ENCODE data around the gene PACRG. TPM values are rescaled to one million over a fixed set of nuclear protein-coding genes. Genes with fewer than 3 reads are reported as not detected.

The PACRG gene
- total and polyA plus RNA-seq, 2 of the 4 experiments (the other 2 are of a cell fraction) = not detected

DNA sequence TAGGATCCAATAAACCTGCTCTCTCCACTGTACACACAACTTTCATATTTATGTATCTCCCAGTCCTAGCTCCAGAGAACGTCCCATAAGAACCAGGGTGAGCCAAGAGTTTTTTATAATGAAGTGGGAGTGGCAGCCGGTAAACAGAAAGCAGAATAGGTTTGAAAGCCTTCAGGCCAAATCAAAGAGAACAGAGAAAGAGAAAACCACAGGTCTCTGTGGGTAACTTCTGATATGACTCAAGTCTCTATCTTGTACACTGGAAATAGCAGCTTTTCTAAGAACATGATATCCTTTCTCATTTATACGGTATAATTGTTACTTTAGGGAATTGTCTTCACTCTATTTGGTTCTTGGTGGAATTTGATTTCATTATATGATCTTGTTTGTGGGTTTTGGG, 273.6 kb downstream of the PACRG start:
- ChIA-PET POLR2A (ENCODE audit: unreplicated experiment) (no interaction called here), CTCF (no interaction called here)
- no peak for TF ChIP-seq RCOR1 (IDR thresholded peaks at IDR 0.05; ENCODE audit: insufficient replicate concordance, low read length)
- TF ChIP-seq SMC3 (IDR thresholded peaks at IDR 0.05; ENCODE audit: low read depth, low read length) = no peak
- TF ChIP-seq RAD21 (IDR thresholded peaks at IDR 0.05; ENCODE audit: low read length) = no peak
- TF ChIP-seq, protein P1, sequence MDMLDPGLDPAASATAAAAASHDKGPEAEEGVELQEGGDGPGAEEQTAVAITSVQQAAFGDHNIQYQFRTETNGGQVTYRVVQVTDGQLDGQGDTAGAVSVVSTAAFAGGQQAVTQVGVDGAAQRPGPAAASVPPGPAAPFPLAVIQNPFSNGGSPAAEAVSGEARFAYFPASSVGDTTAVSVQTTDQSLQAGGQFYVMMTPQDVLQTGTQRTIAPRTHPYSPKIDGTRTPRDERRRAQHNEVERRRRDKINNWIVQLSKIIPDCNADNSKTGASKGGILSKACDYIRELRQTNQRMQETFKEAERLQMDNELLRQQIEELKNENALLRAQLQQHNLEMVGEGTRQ (IDR thresholded peaks at IDR 0.05; ENCODE audit: low read depth, low read length) = no peak
- TF ChIP-seq, protein P2, sequence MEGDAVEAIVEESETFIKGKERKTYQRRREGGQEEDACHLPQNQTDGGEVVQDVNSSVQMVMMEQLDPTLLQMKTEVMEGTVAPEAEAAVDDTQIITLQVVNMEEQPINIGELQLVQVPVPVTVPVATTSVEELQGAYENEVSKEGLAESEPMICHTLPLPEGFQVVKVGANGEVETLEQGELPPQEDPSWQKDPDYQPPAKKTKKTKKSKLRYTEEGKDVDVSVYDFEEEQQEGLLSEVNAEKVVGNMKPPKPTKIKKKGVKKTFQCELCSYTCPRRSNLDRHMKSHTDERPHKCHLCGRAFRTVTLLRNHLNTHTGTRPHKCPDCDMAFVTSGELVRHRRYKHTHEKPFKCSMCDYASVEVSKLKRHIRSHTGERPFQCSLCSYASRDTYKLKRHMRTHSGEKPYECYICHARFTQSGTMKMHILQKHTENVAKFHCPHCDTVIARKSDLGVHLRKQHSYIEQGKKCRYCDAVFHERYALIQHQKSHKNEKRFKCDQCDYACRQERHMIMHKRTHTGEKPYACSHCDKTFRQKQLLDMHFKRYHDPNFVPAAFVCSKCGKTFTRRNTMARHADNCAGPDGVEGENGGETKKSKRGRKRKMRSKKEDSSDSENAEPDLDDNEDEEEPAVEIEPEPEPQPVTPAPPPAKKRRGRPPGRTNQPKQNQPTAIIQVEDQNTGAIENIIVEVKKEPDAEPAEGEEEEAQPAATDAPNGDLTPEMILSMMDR (conservative IDR thresholded peaks at IDR 0.05; ENCODE audit: low read depth, low read length) = no peak
- no peak for TF ChIP-seq MXI1 (IDR thresholded peaks at IDR 0.05; ENCODE audit: borderline replicate concordance, low read depth, low read length)
- no peak for TF ChIP-seq NFE2L2 (IDR thresholded peaks at IDR 0.05; ENCODE audit: low read depth, low read length)
- no peak for TF ChIP-seq BHLHE40 (IDR thresholded peaks at IDR 0.05; ENCODE audit: low read depth, low read length)
- TF ChIP-seq, protein P3, sequence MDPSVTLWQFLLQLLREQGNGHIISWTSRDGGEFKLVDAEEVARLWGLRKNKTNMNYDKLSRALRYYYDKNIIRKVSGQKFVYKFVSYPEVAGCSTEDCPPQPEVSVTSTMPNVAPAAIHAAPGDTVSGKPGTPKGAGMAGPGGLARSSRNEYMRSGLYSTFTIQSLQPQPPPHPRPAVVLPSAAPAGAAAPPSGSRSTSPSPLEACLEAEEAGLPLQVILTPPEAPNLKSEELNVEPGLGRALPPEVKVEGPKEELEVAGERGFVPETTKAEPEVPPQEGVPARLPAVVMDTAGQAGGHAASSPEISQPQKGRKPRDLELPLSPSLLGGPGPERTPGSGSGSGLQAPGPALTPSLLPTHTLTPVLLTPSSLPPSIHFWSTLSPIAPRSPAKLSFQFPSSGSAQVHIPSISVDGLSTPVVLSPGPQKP (IDR thresholded peaks at IDR 0.05; ENCODE audit: borderline replicate concordance, low read depth, low read length) = no peak
- no peak for TF ChIP-seq CHD1 (IDR thresholded peaks at IDR 0.05; ENCODE audit: low read depth, low read length)
- TF ChIP-seq FOS (IDR thresholded peaks at IDR 0.05; ENCODE audit: low read depth, low read length) = no peak
- no peak for TF ChIP-seq POLR2A (IDR thresholded peaks at IDR 0.05; ENCODE audit: low read depth, low read length)
- TF ChIP-seq MAZ (IDR thresholded peaks at IDR 0.05; ENCODE audit: borderline replicate concordance, low read depth, low read length) = no peak
- no peak for TF ChIP-seq RFX5 (IDR thresholded peaks at IDR 0.05; ENCODE audit: low read depth, low read length)
- TF ChIP-seq MAFK (IDR thresholded peaks at IDR 0.05; ENCODE audit: low read depth, low read length) = no peak
- no peaks in the 10 kb centered on the region for H3K9me1 ChIP-seq (ENCODE audit: insufficient read depth, low read length)
- no peak overlapping the region for H2AK9ac ChIP-seq (replicated peaks; ENCODE audit: low read depth, low read length, poor library complexity)
- no peaks in the 10 kb centered on the region for H3K36me3 ChIP-seq (ENCODE audit: control insufficient read depth, insufficient read depth, low read length)
- H3K79me1 ChIP-seq (ENCODE audit: low read depth in 1 of 2, low read length in 2 of 2) = no peaks in the 10 kb centered on the region
- H4K5ac ChIP-seq (ENCODE audit: low read depth, low read length) = no peak overlapping the region
- no TSS peak for BruUV-seq (replicated peaks)
- no CpG with 5 or more reads among the region's 3 CpGs for WGBS, 2 experiments (ENCODE audit: extremely low coverage in 2 of 2, insufficient read length in 1 of 2)
- no peak overlapping the region for H3K4me3 ChIP-seq (ENCODE audit: insufficient read depth, low read depth, low read length)
- H2BK5ac ChIP-seq (ENCODE audit: low read depth, low read length, poor library complexity, severe bottlenecking) = no peak overlapping the region
- H2BK20ac ChIP-seq (ENCODE audit: low read depth, low read length) = no peak overlapping the region
- no peak overlapping the region for H2AFZ ChIP-seq (replicated peaks; ENCODE audit: low read length, poor library complexity)
- no peak overlapping the region for H2BK15ac ChIP-seq (ENCODE audit: low read depth, low read length)
- no peak for DNase-seq
- H4K91ac ChIP-seq (ENCODE audit: insufficient read depth, low read depth, low read length) = no peak overlapping the region
- H4K8ac ChIP-seq (ENCODE audit: low read depth in 2 of 2, low read length in 2 of 2) = no peak overlapping the region
- H4K20me1 ChIP-seq (ENCODE audit: insufficient read depth, low read length) = no peaks in the 10 kb centered on the region
- in situ Hi-C loops (cut with MboI; ENCODE audit: low sequenced_read_pairs) (no loop called here), intact Hi-C loops (cut with micrococcal nuclease) (no loop called here), dilution Hi-C loops (cut with HindIII; ENCODE audit: low sequenced_read_pairs, unreplicated experiment) (no loop called here)
- H3K4ac ChIP-seq (ENCODE audit: low read depth, low read length) = no peak overlapping the region
- no peak overlapping the region for H3K4me2 ChIP-seq (ENCODE audit: low read depth, low read length)
- no peak overlapping the region for H3K23ac ChIP-seq (ENCODE audit: low read depth, low read length)
- no peaks in the 10 kb centered on the region for H3K27me3 ChIP-seq (ENCODE audit: control insufficient read depth, insufficient read depth, low read length)
- H3K18ac ChIP-seq (ENCODE audit: low read depth, low read length) = no peak overlapping the region
- no peak overlapping the region for H2AK5ac ChIP-seq (ENCODE audit: low read depth, low read length)
- H3K9ac ChIP-seq (ENCODE audit: low read depth, low read length) = no peak overlapping the region
- no peak overlapping the region for H3K27ac ChIP-seq (ENCODE audit: insufficient read depth, low read length)
- no peak overlapping the region for H3K14ac ChIP-seq (replicated peaks; ENCODE audit: low read depth, low read length)
- H3K56ac ChIP-seq (ENCODE audit: extremely low read depth, insufficient read depth, low read length) = no peak overlapping the region
- no peak overlapping the region for H2BK120ac ChIP-seq (ENCODE audit: low read depth, low read length)
- peaks cover 3% of the 10 kb centered on the region for H3K9me3 ChIP-seq (ENCODE audit: control insufficient read depth, insufficient read depth, low read length)
- no peaks in the 10 kb centered on the region for H3K4me1 ChIP-seq (ENCODE audit: control insufficient read depth, insufficient read depth, low read length)
- no peak for ATAC-seq (ENCODE audit: low read depth)
